ENCODE measurements around the gene TFDP2. TPM values are rescaled to one million over a fixed set of nuclear protein-coding genes. Genes with fewer than 3 reads are reported as not detected.

TFDP2 gene
- total RNA-seq, 1 experiment from 2014 or later = 76.0 TPM

GRCh38 chr3:142031575-142031974 lies 117.8 kb downstream of the TFDP2 start:
- Mint-ChIP-seq H3K27ac (no peak overlapping the region), H3K36me3 (ENCODE audit: insufficient read depth in 1 of 3, low read depth in 3 of 3) (peaks cover 2 to 10% (median 2%) of the 10 kb centered on the region in 3 experiments; a peak in 5 of 7 replicates), H3K27me3 (ENCODE audit: low read depth) (no peaks in the 10 kb centered on the region), H3K4me3 (no peak overlapping the region), H3K9me3 (no peaks in the 10 kb centered on the region), H3K4me1 (peaks cover 15 to 16% of the 10 kb centered on the region in 2 experiments)
- no peak overlapping the region for H3K23ac ChIP-seq (ENCODE audit: insufficient read length, low read depth, low read length)
- H2BK20ac ChIP-seq (ENCODE audit: low read depth, low read length, poor library complexity, severe bottlenecking) = no peak overlapping the region
- no peak for DNase-seq
- TF ChIP-seq CTCF (conservative IDR thresholded peaks at IDR 0.05) = no peak
- no peak overlapping the region for H3T11ph ChIP-seq (ENCODE audit: low read length)
- no peaks in the 10 kb centered on the region for H3K79me1 ChIP-seq (ENCODE audit: insufficient read depth, low read depth, low read length, poor library complexity, severe bottlenecking)
- H2AFZ ChIP-seq (ENCODE audit: low read length) = no peak overlapping the region
- H4K20me1 ChIP-seq (ENCODE audit: control insufficient read depth, insufficient read depth, insufficient read length) = no peaks in the 10 kb centered on the region
- H3K18ac ChIP-seq (ENCODE audit: insufficient read length, low read depth, low read length) = no peak overlapping the region
- no peak overlapping the region for H2BK15ac ChIP-seq (ENCODE audit: low read depth, low read length)
- no peak overlapping the region for H2BK120ac ChIP-seq (ENCODE audit: low read depth, low read length, poor library complexity, severe bottlenecking)
- H3K4ac ChIP-seq (ENCODE audit: low read depth, low read length) = no peak overlapping the region
- no peak overlapping the region for H3K27ac ChIP-seq (ENCODE audit: insufficient read length, low read depth, low read length)
- H2BK12ac ChIP-seq (ENCODE audit: insufficient read length, low read depth, low read length) = no peak overlapping the region
- no peak overlapping the region for H3K9ac ChIP-seq (ENCODE audit: extremely low read depth, insufficient read length, low read length)
- no peak overlapping the region for H4K8ac ChIP-seq (replicated peaks; ENCODE audit: insufficient read length, low read depth, low read length)
- H2AK5ac ChIP-seq (ENCODE audit: insufficient read length, low read length) = no peak overlapping the region
- H3K27me3 ChIP-seq (ENCODE audit: insufficient read depth, low read length) = no peaks in the 10 kb centered on the region
- no peaks in the 10 kb centered on the region for H3K4me1 ChIP-seq (ENCODE audit: insufficient read depth, low read length)
- no peak overlapping the region for H4K5ac ChIP-seq (ENCODE audit: insufficient read length, low read depth, low read length)
- no peak overlapping the region for H4K91ac ChIP-seq (ENCODE audit: insufficient read length, low read depth, low read length)
- H3K23me2 ChIP-seq (ENCODE audit: insufficient read length, low read depth, low read length, poor library complexity, severe bottlenecking) = no peaks in the 10 kb centered on the region
- no peak overlapping the region for H3K14ac ChIP-seq (ENCODE audit: insufficient read depth, low read length)
- H3K79me2 ChIP-seq (ENCODE audit: insufficient read depth, low read length) = no peaks in the 10 kb centered on the region; the same call in 1 of the 2 replicates
- no peak overlapping the region for H2BK5ac ChIP-seq (ENCODE audit: insufficient read length, low read length)
- H3K56ac ChIP-seq (ENCODE audit: insufficient read length, low read depth, low read length) = no peak overlapping the region
- H3K9me3 ChIP-seq (ENCODE audit: control insufficient read depth, low read depth, low read length) = no peaks in the 10 kb centered on the region
- no peak overlapping the region for H3K4me2 ChIP-seq (ENCODE audit: insufficient read depth, insufficient read length, low read length)
